Heart right ventricle (tissue), 16 donors: ENCODE measurements around the gene EMP3. TPM values are rescaled to one million over a fixed set of nuclear protein-coding genes. Genes with fewer than 3 reads are reported as not detected.
"Not testable (repeated sequence)": the region's sequence is repeated elsewhere in the genome, so short reads cannot be mapped to it uniquely, and the experiment has no call there.

Source experiments
- ATAC-seq, 8 donors: fragments of 200-7000 bp; cut with Tn5 transposase; one replicate each; pipeline ENCODE4 v1.9.1; 2020; ENCODE audit warnings: mild to moderate bottlenecking in 8 of 8, moderate library complexity in 8 of 8, moderate number of reproducible peaks in 1 of 8
- DNase-seq, 2 donors: peaks; one replicate each; pipeline ENCODE4 v3.0.0-alpha.2; 2020
- H3K27ac ChIP-seq, 10 donors: fragments of 200-600 bp; sonication (generic) in 2 of 10; one replicate each; pipeline versions ENCODE4 v1.5.0 to v1.8.0; 2020 to 2022; ENCODE audit warnings: mild to moderate bottlenecking in 3 of 10
- H3K27me3 ChIP-seq, 7 donors: fragments of 200-600 bp; one replicate each; pipeline ENCODE4 v1.8.0; 2021 to 2022; ENCODE audit warnings: mild to moderate bottlenecking in 2 of 7
- H3K36me3 ChIP-seq, 9 donors: fragments of 200-600 bp; sonication (generic) in 1 of 9; one replicate each; pipeline versions ENCODE4 v1.5.0 to v1.8.0; 2020 to 2022; ENCODE audit warnings: mild to moderate bottlenecking in 2 of 9
- H3K4me1 ChIP-seq, 9 donors: fragments of 200-600 bp; sonication (generic) in 1 of 9; one replicate each; pipeline versions ENCODE4 v1.5.0 to v1.8.0; 2020 to 2022; ENCODE audit warnings: mild to moderate bottlenecking in 4 of 9
- H3K4me3 ChIP-seq, 10 donors: fragments of 200-600 bp; sonication (generic) in 2 of 10; one replicate each; pipeline versions ENCODE4 v1.5.0 to v1.8.0; 2020 to 2022; ENCODE audit warnings: mild to moderate bottlenecking in 7 of 10, moderate library complexity in 2 of 10
- H3K9me3 ChIP-seq, 11 donors: fragments of 200-600 bp in 10 of 11; sonication (generic) in 2 of 11; one replicate each; pipeline versions ENCODE4 v1.5.0 to v1.8.0; 2013 to 2022; ENCODE audit warnings: mild to moderate bottlenecking in 2 of 11, control low read depth in 1 of 11, moderate library complexity in 1 of 11
- WGBS, 2 donors: extraction: QIAGEN DNeasy Blood & Tissue Kit; methylation state at CpG; one replicate each; pipeline ENCODE4 v1.1.7; 2013; ENCODE audit warnings: inconsistent platforms in 1 of 2; 5-methylcytosine and 5-hydroxymethylcytosine counted together
- intact Hi-C, 10 donors: fragments of 100-400 bp; cut with DNase I; formaldehyde crosslinking; loops; one replicate each; pipeline versions ENCODE4 v1.11.1 to v1.14.2; 2022
- polyA plus RNA-seq, 2 donors: library from polyadenylated mRNA; stranded (reverse); fragments of 200-250 nt; gene quantifications; one replicate each; pipeline ENCODE4 v1.2.3, GENCODE V29; 2013
- total RNA-seq, 10 donors: library from RNA; stranded (reverse); fragmentation: NEBNext Ultra II Directional in 3 of 10; extraction: Animal tissue kit (Norgen Biotek cat#: 25700) in 3 of 10; gene quantifications; one replicate each; pipeline versions ENCODE4 v1.2.1 to v1.2.4, GENCODE V29; 2021 to 2023
- TF ChIP-seq, protein P1 (sequence below), 9 donors: fragments of 200-600 bp; sonication (generic) in 2 of 9; IDR thresholded peaks; one replicate each; pipeline versions ENCODE4 v1.5.0 to v1.8.0; 2021 to 2022; ENCODE audit warnings: antibody characterized with exemption in 9 of 9, mild to moderate bottlenecking in 5 of 9, moderate library complexity in 1 of 9
- donor health status: Arrhythmogenic right ventricular cardiomyopathy.
- donor health status: ischemic (EF 13 %, LVEDD 7.1; RV severe dilation, severe dysfunction).
- donor health status: healthy with polysubstance abuse.
- donor health status: DM: no; HTN: yes; CAD: no.
- donor health status: DM: no; HTN: no; CAD: no.
- donor health status: ischemic (EF 25% LVEDD 6.9; RV normal size, moderate dysfunction).
- donor health status: ischemic (EF 25% LVEDD 5.7; RV mildly dilated, moderate dysfunction).
- donor health status: healthy.
- donor health status: DM: yes; HTN: yes; CAD: no.
- donor health status: Ischemic cardiomyopathy.
- donor health status: ischemic (EF 35%, LVEDD 5.7; RV mildly dilated, moderate dysfunction).
- donor health status: nonischemic (EF 11% LVEDD 7.7; RV severe dilation, severe dysfunction).
- donor health status: DM: yes; HTN: yes; CAD: no.
- donor health status: PGD.
- donor health status: ischemic (EF 29% LVEDD 5.4; RV normal size, mild dysfunction).
- donor health status: nonischemic (EF 23%, LVEDD 6.1; RV moderate dilation, normal function).

The EMP3 gene
- total and polyA plus RNA-seq, 12 donors, result 18.8 to 124 (median 38.5) TPM

DNA sequence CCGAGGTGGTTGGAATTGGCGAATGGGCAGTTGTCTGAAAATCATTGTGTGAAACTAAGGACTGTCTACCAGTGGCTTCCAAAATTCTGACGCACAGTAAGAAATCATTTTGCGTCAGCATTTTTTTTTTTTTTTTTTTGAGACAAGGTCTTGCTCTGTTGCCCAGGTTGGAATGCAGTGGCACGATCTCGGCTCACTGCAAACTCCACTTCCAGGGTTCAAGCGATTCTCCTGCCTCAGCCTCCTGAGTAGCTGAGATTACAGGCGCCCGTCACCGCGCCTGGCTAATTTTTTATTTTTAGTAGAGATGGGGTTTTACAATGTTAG, 33.9 kb upstream of the EMP3 start:
- TF ChIP-seq, protein P1, sequence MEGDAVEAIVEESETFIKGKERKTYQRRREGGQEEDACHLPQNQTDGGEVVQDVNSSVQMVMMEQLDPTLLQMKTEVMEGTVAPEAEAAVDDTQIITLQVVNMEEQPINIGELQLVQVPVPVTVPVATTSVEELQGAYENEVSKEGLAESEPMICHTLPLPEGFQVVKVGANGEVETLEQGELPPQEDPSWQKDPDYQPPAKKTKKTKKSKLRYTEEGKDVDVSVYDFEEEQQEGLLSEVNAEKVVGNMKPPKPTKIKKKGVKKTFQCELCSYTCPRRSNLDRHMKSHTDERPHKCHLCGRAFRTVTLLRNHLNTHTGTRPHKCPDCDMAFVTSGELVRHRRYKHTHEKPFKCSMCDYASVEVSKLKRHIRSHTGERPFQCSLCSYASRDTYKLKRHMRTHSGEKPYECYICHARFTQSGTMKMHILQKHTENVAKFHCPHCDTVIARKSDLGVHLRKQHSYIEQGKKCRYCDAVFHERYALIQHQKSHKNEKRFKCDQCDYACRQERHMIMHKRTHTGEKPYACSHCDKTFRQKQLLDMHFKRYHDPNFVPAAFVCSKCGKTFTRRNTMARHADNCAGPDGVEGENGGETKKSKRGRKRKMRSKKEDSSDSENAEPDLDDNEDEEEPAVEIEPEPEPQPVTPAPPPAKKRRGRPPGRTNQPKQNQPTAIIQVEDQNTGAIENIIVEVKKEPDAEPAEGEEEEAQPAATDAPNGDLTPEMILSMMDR (IDR thresholded peaks at IDR 0.05), result peak in 1 of 9 donors; percentile 3
- H3K27ac ChIP-seq, H3K9me3 ChIP-seq, H3K36me3 ChIP-seq, DNase-seq, H3K27me3 ChIP-seq, ATAC-seq: not testable (repeated sequence)
- intact Hi-C loops, result loop anchor here in 7 of 10 donors (1.0 to 2.0 kb wide), 4 partner anchors 20 to 24 kb away; partner anchors contain the start of gene ZNF114 (in 3 of the 7)
- H3K4me1 ChIP-seq, result peaks cover 0 to 17% (median 13%) of the 10 kb centered on the region in 9 donors
- H3K4me3 ChIP-seq, result peak overlapping the region in 8 of 10 donors; percentile 30 to 58 (median 54)
- 29 to 32% methylated on average over 11 of the region's 11 CpGs for WGBS, 2 donors

DNA sequence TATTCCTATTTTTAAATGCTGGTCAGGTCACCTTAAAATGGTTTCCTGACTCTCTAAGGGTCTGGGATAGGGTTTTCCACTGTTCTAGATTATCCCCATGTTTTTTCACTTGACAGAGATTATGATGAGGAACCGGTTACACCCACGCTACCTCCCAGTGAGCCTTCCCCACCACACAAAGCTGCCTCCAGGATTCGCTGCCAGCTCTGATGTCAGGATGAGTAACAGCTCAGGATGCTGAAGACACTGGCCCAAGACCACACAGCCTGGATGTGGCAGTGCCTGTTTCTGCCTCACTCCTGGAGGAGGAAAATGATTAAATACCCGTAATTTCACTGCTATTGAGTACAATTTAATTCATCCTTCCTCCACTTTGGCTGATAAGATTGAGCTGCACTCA, 32.6 kb upstream of the EMP3 start:
- Histone ChIP-seq H3K36me3 (no peaks in the 10 kb centered on the region), H3K9me3 (no peaks in the 10 kb centered on the region), H3K27ac (no peak overlapping the region), H3K4me3 (no peak overlapping the region), H3K4me1 (peaks cover 0 to 17% (median 13%) of the 10 kb centered on the region in 9 donors), H3K27me3 (peaks cover 0 to 7% (median 3%) of the 10 kb centered on the region in 7 donors)
- DNase-seq (no peak), ATAC-seq (no peak)
- TF ChIP-seq, protein P1 (IDR thresholded peaks at IDR 0.05), result no peak
- intact Hi-C loops, result loop anchor here in 1 of 10 donors (2.0 kb wide), 1 partner anchor 14 kb away; no protein-coding TSS in a partner anchor
- WGBS, 2 donors, result 90 to 91% methylated on average over 4 of the region's 4 CpGs

DNA sequence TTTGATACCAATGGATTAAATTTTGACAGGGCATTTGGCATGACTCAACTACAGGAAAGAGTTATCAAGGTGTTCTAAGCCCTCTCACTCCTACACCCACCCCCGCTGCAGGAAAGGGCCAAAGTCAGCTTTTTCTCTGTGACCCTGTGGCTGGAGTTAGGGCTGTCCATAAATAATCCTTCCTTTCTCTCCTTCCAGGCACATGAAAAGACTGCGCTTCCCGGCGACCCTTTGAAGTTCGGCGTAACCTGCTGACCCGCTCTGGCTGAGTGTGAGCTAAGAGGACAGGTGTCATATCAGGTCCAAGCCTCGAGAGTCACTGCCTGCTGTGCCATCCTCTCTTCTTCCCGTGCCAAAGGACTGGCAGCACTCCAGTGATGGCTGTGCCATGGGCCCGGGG, 29.9 kb upstream of the EMP3 start:
- peaks cover 0 to 6% (median 3%) of the 10 kb centered on the region in 7 donors for H3K27me3 ChIP-seq
- no peaks in the 10 kb centered on the region for H3K36me3 ChIP-seq
- DNase-seq (no peak), ATAC-seq (no peak)
- peaks cover 0 to 14% (median 10%) of the 10 kb centered on the region in 9 donors for H3K4me1 ChIP-seq
- 81 to 83% methylated on average over 10 of the region's 10 CpGs for WGBS, 2 donors
- no peak overlapping the region for H3K27ac ChIP-seq
- H3K9me3 ChIP-seq, result no peaks in the 10 kb centered on the region
- H3K4me3 ChIP-seq, result no peak overlapping the region
- TF ChIP-seq, protein P1 (IDR thresholded peaks at IDR 0.05), result no peak
- intact Hi-C loops, result no loop called here

DNA sequence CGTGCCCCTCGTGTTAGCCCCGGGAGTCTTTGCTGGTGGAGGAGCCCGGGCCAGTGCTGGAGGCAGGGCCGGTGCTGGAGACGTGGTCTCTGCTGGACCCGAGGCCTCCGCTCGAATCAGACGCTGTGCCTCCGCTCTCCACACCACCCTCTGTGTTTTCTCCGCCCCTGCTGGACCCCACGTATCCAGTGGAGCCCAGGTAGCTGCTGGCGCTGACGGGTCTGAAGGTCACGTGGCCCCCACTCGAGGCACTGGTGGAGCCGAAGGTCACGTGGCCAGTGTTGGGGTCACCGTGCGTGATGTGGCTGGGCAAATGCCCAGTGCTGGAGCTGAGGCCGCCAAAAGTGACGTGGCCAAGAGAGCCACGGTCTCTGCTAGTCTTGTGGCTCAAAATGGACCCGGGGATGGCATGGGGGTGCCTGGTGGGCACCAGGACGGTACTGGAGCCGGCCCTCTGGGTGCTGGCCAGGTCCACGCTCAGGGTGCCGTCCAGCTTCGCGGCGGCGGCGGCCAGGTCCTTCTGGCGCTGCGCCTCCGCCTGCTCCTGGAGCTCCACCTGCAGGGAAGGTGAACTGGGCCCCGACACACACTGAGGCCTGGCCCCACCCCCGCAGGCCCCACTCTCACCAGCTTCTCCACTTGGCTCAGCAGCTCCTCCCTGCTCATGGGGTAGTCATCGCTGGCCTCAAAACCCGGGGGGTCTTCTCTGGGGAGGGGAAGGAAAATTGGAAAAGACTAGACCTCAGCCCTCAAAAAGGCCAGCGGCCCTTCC, 28.2 kb upstream of the EMP3 start:
- Histone ChIP-seq H3K4me3 (no peak overlapping the region), H3K36me3 (no peaks in the 10 kb centered on the region), H3K27ac (no peak overlapping the region), H3K4me1 (no peaks in the 10 kb centered on the region), H3K27me3 (peaks cover 0 to 6% (median 0%) of the 10 kb centered on the region in 7 donors), H3K9me3 (no peaks in the 10 kb centered on the region)
- ATAC-seq (peak in 1 of 8 donors; percentile 34), DNase-seq (no peak)
- intact Hi-C loops, result no loop called here
- TF ChIP-seq, protein P1 (IDR thresholded peaks at IDR 0.05), result no peak
- WGBS, 2 donors, result 89% methylated on average over 41 to 42 of the region's 42 CpGs
